K562 (cell line): ENCODE data around the gene SNX10. TPM values are rescaled to one million over a fixed set of nuclear protein-coding genes. Genes with fewer than 3 reads are reported as not detected.

Experiments
- BDP1 ChIP-seq: IDR thresholded peaks from 3 replicates; pipeline ENCODE4 v1.6.1; 2011; ENCODE audit not compliant: insufficient read length, insufficient read depth
- ESRRB ChIP-seq: fragments of 250-450 bp; sonication (Bioruptor Pico); IDR thresholded peaks from 2 replicates; pipeline ENCODE4 v1.5.0; 2020; ENCODE audit warnings: mild to moderate bottlenecking, moderate library complexity, borderline replicate concordance
- HMG20A ChIP-seq: fragments of 450-650 bp; formaldehyde crosslinking; conservative IDR thresholded peaks from 2 replicates; pipeline ENCODE4 v1.4.0; 2020; ENCODE audit warnings: mild to moderate bottlenecking, mixed read lengths
- JUNB ChIP-seq: fragments of 450-650 bp; formaldehyde crosslinking; conservative IDR thresholded peaks from 2 replicates; pipeline ENCODE4 v1.4.0; 2020; ENCODE audit warnings: mild to moderate bottlenecking
- JUND ChIP-seq, 2 experiments: IDR thresholded peaks; 2 replicates in 1 of 2; 3 replicates in 1 of 2; pipeline ENCODE4 v1.6.1; 2011; ENCODE audit warnings: borderline replicate concordance in 2 of 2, low read depth in 2 of 2, low read length in 2 of 2, improper control_type of control experiment in 1 of 2, missing biosample characterization in 1 of 2, missing genetic modification characterization in 1 of 2, missing genetic modification reagents in 1 of 2
- MEIS2 ChIP-seq: fragments of 450-650 bp; IDR thresholded peaks from 2 replicates; pipeline ENCODE4 v1.6.1; 2014; ENCODE audit warnings: mild to moderate bottlenecking; ENCODE audit not compliant: partially characterized antibody
- polyA plus RNA-seq, 8 experiments: library from polyadenylated mRNA; depleted of rRNA in 4 of 8; stranded (reverse) in 5 of 8; unstranded in 3 of 8; fragments of >200 nt; fragmentation: Nextera tagmentation in 2 of 8; fragmentation: Illumina TruSeq in 1 of 8; extraction: Ambion mirVana in 2 of 8; extraction: Trizol in 1 of 8; gene quantifications; 2 replicates each; pipeline versions ENCODE4 v1.2.1 to v1.2.3, GENCODE V29; 2011 to 2014; ENCODE audit warnings: inconsistent platforms in 1 of 8, missing spikeins in 1 of 8
- total RNA-seq, 7 experiments: library from RNA; depleted of rRNA in 6 of 7; stranded (reverse); fragments of >200 nt in 6 of 7; fragmentation: Illumina TruSeq in 2 of 7; extraction: Trizol in 2 of 7; gene quantifications; 2 replicates each; pipeline versions ENCODE4 v1.2.1 to v1.2.3, GENCODE V29; 2011 to 2021; ENCODE audit warnings: low replicate concordance in 1 of 7
- TF ChIP-seq, protein P1 (sequence below): fragments of 250-450 bp; sonication (Bioruptor Pico); IDR thresholded peaks from 2 replicates; pipeline ENCODE4 v1.8.0; 2022; ENCODE audit warnings: moderate library complexity, mild to moderate bottlenecking, inconsistent platforms
- TF ChIP-seq, protein P2 (sequence below): fragments of 250-450 bp; sonication (Bioruptor Pico); IDR thresholded peaks from 2 replicates; pipeline ENCODE4 v1.9.0; 2021; ENCODE audit warnings: mild to moderate bottlenecking, inconsistent platforms
- TF ChIP-seq, protein P3 (sequence below), 2 experiments: fragments of 450-650 bp in 1 of 2; sonication (generic) in 1 of 2; formaldehyde crosslinking in 1 of 2; IDR thresholded peaks; 2 replicates each; pipeline versions ENCODE4 v1.7.1 to v1.9.0; 2016 to 2022; ENCODE audit warnings: inconsistent platforms in 1 of 2, mild to moderate bottlenecking in 1 of 2, missing genetic modification reagents in 1 of 2

The SNX10 gene
- total and polyA plus RNA-seq, 9 of the 15 experiments (the other 6 are each of a cell fraction or from before 2014, with no cell fraction given) = 6.9 to 16.5 (median 11.5) TPM

DNA sequence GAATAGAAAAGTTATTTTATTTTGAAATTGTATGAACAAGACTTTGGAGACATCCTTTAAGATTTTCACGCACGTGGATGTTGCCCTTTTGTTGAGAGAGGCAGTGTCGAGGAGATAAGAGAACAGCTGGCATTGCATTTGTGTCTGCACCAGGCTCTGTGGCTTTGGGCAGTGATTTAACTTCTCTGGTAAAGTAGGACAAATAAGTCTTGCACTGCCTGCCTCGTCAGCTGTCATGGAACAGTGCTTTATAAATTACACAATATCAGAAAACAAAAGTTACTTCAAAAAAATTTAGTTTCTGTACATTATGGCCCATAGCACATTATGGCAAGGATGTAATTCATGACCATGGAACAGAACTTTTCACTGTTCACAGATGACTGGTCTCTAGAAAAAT, 20.1 kb downstream of the SNX10 start (continued):
- TF ChIP-seq, protein P1, sequence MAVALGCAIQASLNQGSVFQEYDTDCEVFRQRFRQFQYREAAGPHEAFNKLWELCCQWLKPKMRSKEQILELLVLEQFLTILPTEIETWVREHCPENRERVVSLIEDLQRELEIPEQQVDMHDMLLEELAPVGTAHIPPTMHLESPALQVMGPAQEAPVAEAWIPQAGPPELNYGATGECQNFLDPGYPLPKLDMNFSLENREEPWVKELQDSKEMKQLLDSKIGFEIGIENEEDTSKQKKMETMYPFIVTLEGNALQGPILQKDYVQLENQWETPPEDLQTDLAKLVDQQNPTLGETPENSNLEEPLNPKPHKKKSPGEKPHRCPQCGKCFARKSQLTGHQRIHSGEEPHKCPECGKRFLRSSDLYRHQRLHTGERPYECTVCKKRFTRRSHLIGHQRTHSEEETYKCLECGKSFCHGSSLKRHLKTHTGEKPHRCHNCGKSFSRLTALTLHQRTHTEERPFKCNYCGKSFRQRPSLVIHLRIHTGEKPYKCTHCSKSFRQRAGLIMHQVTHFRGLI (CRISPR knock-in tag) = no peak
- TF ChIP-seq JUNB (no peak), ESRRB (no peak), JUND (IDR thresholded peaks at IDR 0.05; ENCODE audit: borderline replicate concordance, low read depth, low read length) (no peak), JUND (tag; IDR thresholded peaks at IDR 0.05; ENCODE audit: borderline replicate concordance, low read depth, low read length) (no peak), MEIS2 (no peak), BDP1 (no peak), HMG20A (no peak)
- TF ChIP-seq, protein P2, sequence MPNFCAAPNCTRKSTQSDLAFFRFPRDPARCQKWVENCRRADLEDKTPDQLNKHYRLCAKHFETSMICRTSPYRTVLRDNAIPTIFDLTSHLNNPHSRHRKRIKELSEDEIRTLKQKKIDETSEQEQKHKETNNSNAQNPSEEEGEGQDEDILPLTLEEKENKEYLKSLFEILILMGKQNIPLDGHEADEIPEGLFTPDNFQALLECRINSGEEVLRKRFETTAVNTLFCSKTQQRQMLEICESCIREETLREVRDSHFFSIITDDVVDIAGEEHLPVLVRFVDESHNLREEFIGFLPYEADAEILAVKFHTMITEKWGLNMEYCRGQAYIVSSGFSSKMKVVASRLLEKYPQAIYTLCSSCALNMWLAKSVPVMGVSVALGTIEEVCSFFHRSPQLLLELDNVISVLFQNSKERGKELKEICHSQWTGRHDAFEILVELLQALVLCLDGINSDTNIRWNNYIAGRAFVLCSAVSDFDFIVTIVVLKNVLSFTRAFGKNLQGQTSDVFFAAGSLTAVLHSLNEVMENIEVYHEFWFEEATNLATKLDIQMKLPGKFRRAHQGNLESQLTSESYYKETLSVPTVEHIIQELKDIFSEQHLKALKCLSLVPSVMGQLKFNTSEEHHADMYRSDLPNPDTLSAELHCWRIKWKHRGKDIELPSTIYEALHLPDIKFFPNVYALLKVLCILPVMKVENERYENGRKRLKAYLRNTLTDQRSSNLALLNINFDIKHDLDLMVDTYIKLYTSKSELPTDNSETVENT (CRISPR knock-in tag) = no peak
- TF ChIP-seq, protein P3, sequence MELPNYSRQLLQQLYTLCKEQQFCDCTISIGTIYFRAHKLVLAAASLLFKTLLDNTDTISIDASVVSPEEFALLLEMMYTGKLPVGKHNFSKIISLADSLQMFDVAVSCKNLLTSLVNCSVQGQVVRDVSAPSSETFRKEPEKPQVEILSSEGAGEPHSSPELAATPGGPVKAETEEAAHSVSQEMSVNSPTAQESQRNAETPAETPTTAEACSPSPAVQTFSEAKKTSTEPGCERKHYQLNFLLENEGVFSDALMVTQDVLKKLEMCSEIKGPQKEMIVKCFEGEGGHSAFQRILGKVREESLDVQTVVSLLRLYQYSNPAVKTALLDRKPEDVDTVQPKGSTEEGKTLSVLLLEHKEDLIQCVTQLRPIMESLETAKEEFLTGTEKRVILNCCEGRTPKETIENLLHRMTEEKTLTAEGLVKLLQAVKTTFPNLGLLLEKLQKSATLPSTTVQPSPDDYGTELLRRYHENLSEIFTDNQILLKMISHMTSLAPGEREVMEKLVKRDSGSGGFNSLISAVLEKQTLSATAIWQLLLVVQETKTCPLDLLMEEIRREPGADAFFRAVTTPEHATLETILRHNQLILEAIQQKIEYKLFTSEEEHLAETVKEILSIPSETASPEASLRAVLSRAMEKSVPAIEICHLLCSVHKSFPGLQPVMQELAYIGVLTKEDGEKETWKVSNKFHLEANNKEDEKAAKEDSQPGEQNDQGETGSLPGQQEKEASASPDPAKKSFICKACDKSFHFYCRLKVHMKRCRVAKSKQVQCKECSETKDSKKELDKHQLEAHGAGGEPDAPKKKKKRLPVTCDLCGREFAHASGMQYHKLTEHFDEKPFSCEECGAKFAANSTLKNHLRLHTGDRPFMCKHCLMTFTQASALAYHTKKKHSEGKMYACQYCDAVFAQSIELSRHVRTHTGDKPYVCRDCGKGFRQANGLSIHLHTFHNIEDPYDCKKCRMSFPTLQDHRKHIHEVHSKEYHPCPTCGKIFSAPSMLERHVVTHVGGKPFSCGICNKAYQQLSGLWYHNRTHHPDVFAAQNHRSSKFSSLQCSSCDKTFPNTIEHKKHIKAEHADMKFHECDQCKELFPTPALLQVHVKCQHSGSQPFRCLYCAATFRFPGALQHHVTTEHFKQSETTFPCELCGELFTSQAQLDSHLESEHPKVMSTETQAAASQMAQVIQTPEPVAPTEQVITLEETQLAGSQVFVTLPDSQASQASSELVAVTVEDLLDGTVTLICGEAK (IDR thresholded peaks at IDR 0.05) = no peak
- TF ChIP-seq, protein P3 (CRISPR knock-in tag; IDR thresholded peaks at IDR 0.05) = no peak
